Panc1 (cell line): ENCODE measurements around the gene NR1I3. TPM values are rescaled to one million over a fixed set of nuclear protein-coding genes. Genes with fewer than 3 reads are reported as not detected.

ENCODE experiments used
- ATAC-seq: fragments of 200-7000 bp; cut with Tn5 transposase; 2 replicates; pipeline ENCODE4 v1.9.1; 2020; ENCODE audit warnings: mild to moderate bottlenecking, moderate library complexity
- BruUV-seq: library from RNA; stranded (reverse); fragments of 400-500 nt; replicated peaks from 2 replicates; lab custom pipeline; 2021; lab: Mats Ljungman, UMichigan
- CTCF ChIA-PET: fragments of 300-600 bp; sonication (Branson Sonifier 250); formaldehyde crosslinking; loops from one replicate; lab custom pipeline; 2022; ENCODE audit warnings: antibody characterized with exemption; lab: Charles Lee
- POLR2A ChIA-PET: fragments of 300-600 bp; sonication (Branson Sonifier 250); formaldehyde crosslinking; loops from one replicate; lab custom pipeline; 2022; ENCODE audit warnings: antibody characterized with exemption; lab: Charles Lee
- DNase-seq: peaks from one replicate; pipeline ENCODE4 v3.0.0-alpha.2; 2010; ENCODE audit warnings: low read depth, low spot score
- H3K27ac ChIP-seq: 2 replicates; pipeline ENCODE4 v1.5.1; 2011; ENCODE audit warnings: mild to moderate bottlenecking, low read length, inconsistent platforms
- H3K27me3 ChIP-seq: fragments of 200-500 bp; sonication (Bioruptor generic); 2 replicates; pipeline ENCODE4 v1.6.0; 2014; ENCODE audit warnings: low read length, inconsistent platforms; ENCODE audit not compliant: control insufficient read depth, insufficient read depth
- H3K36me3 ChIP-seq: fragments of 200-500 bp; sonication (Bioruptor generic); 2 replicates; pipeline ENCODE4 v1.5.1; 2014; ENCODE audit warnings: inconsistent platforms, mild to moderate bottlenecking, low read length, moderate library complexity; ENCODE audit not compliant: control insufficient read depth, insufficient read depth
- H3K4me1 ChIP-seq: 2 replicates; pipeline ENCODE4 v1.5.1; 2011; ENCODE audit warnings: inconsistent platforms, mild to moderate bottlenecking, low read length, moderate library complexity; ENCODE audit not compliant: control insufficient read depth, insufficient read depth
- H3K4me3 ChIP-seq, 2 experiments: 2 replicates each; pipeline ENCODE4 v1.5.1; 2011 to 2012; ENCODE audit warnings: low read depth in 2 of 2, low read length in 2 of 2, mild to moderate bottlenecking in 2 of 2, inconsistent platforms in 1 of 2, moderate library complexity in 1 of 2
- H3K9me3 ChIP-seq: fragments of 200-500 bp; sonication (Bioruptor generic); 2 replicates; pipeline ENCODE4 v1.5.1; 2014; ENCODE audit warnings: low read depth, mild to moderate bottlenecking, inconsistent platforms, low read length, moderate library complexity; ENCODE audit not compliant: control insufficient read depth, insufficient read depth
- CTCF ChIP-seq: fragments of 450-650 bp; IDR thresholded peaks from 2 replicates; pipeline ENCODE4 v1.5.1; 2017; ENCODE audit warnings: mild to moderate bottlenecking
- POLR2AphosphoS5 ChIP-seq: IDR thresholded peaks from 2 replicates; pipeline ENCODE4 v1.6.1; 2012; ENCODE audit warnings: mild to moderate bottlenecking, low read depth, low read length, moderate library complexity
- REST ChIP-seq, 2 experiments: IDR thresholded peaks; 2 replicates each; pipeline ENCODE4 v1.6.1; 2011 to 2012; ENCODE audit warnings: low read depth in 2 of 2, control low read depth in 1 of 2, low read length in 1 of 2, mild to moderate bottlenecking in 1 of 2, moderate library complexity in 1 of 2; ENCODE audit not compliant: insufficient read depth in 1 of 2
- SIN3A ChIP-seq: IDR thresholded peaks from 2 replicates; pipeline ENCODE4 v1.6.1; 2012; ENCODE audit warnings: low read depth, mild to moderate bottlenecking, low read length, moderate library complexity, borderline replicate concordance; ENCODE audit not compliant: insufficient read depth
- TCF7L2 ChIP-seq: IDR thresholded peaks from 2 replicates; pipeline ENCODE4 v1.6.1; 2011; ENCODE audit warnings: mild to moderate bottlenecking, low read depth, low read length, inconsistent platforms
- in situ Hi-C: cut with HindIII; loops from 2 replicates; pipeline ENCODE4 v1.10.0; 2016; ENCODE audit warnings: low sequenced_read_pairs, low pct_unique_long_range_greater_than_20kb
- intact Hi-C: fragments of 100-400 bp; cut with micrococcal nuclease; formaldehyde crosslinking; loops from one replicate; pipeline ENCODE4 v1.10.0; 2022; ENCODE audit not compliant: unreplicated experiment
- total RNA-seq: library from RNA; stranded (reverse); gene quantifications from one replicate; pipeline ENCODE4 v1.2.1, GENCODE V29; 2021; ENCODE audit not compliant: unreplicated experiment

Gene NR1I3
- total RNA-seq, 1 experiment from 2014 or later, result not detected

- ChIA-PET POLR2A (no interaction called here), CTCF (no interaction called here)
- DNase-seq (no peak), ATAC-seq (no peak)
- Histone ChIP-seq H3K4me1 (no peaks in the 10 kb centered on the region; the same call in 1 of the 2 replicates), H3K36me3 (no peaks in the 10 kb centered on the region), H3K9me3 (no peaks in the 10 kb centered on the region; the same call in 1 of the 2 replicates), H3K27ac (no peak overlapping the region), H3K27me3 (peaks cover 22% of the 10 kb centered on the region), H3K4me3 (no peak overlapping the region)
- BruUV-seq, result no TSS peak
- TF ChIP-seq TCF7L2 (no peak), REST (IDR thresholded peaks at IDR 0.05; ENCODE audit: insufficient read depth in 1 of 2, low read depth in 2 of 2, low read length in 1 of 2) (no peak), CTCF (no peak), POLR2AphosphoS5 (no peak), SIN3A (no peak)
- in situ Hi-C loops (no loop called here), intact Hi-C loops (no loop called here)
These were observed 22.6 kb upstream of the NR1I3 start for GRCh38 chr1:161260376-161261260.

DNA sequence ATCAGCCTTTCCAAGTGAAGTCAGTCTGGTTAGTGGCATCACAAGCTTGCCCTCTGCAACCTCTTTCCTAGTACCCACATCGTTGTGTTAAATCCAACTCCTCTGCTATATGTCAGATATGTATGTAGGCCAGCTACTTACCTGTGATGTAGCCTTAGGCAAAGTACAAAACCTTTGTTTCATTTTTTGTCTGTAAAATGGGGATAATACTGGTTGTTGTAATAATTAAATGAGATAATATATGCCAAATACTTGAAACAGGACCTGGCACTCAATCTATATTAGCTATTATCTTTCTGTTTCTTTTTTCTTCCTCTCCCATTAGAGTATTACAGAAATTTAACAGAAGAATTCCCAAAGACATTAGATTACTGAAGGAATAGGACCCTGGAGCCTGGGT is 21.8 kb upstream of the NR1I3 start:
- H3K4me1 ChIP-seq, result no peaks in the 10 kb centered on the region; the same call in 1 of the 2 replicates
- H3K4me3 ChIP-seq, result no peak overlapping the region
- no peak overlapping the region for H3K27ac ChIP-seq
- in situ Hi-C loops, result no loop called here
- ChIA-PET CTCF (no interaction called here), POLR2A (no interaction called here)
- no peaks in the 10 kb centered on the region; the same call in 1 of the 2 replicates for H3K9me3 ChIP-seq
- no peaks in the 10 kb centered on the region for H3K36me3 ChIP-seq
- BruUV-seq, result no TSS peak
- ATAC-seq (no peak), DNase-seq (no peak)
- H3K27me3 ChIP-seq, result peaks cover 22% of the 10 kb centered on the region
- intact Hi-C loops, result no loop called here
- TF ChIP-seq TCF7L2 (no peak), SIN3A (no peak), REST (IDR thresholded peaks at IDR 0.05; ENCODE audit: insufficient read depth in 1 of 2, low read depth in 2 of 2, low read length in 1 of 2) (no peak), CTCF (no peak), POLR2AphosphoS5 (no peak)
